Urothelium cell line (cell line): ENCODE measurements around the gene CCDC38.

Experiments used
- DNase-seq: peaks from one replicate; pipeline ENCODE4 v3.0.0; 2011; ENCODE audit warnings: low spot score, mixed read lengths
- FAIRE-seq: peaks from 2 replicates; lab custom pipeline; 2011; peaks lifted over from hg19 to GRCh38; lab: Jason Lieb, UNC

The CCDC38 gene

GRCh38 chr12:95837240-95838038, 105.0 kb downstream of the CCDC38 start:
- DNase-seq (no peak), FAIRE-seq (no peak)

- DNase-seq (no peak), FAIRE-seq (no peak)
Measured at GRCh38 chr12:95836630-95837239, 105.7 kb downstream of the CCDC38 start.

GRCh38 chr12:95836185-95836609, 106.2 kb downstream of the CCDC38 start:
- DNase-seq (peak; percentile 5), FAIRE-seq (no peak)

GRCh38 chr12:95834572-95834971, 107.8 kb downstream of the CCDC38 start:
- FAIRE-seq: no peak

GRCh38 chr12:95830335-95831089, 111.9 kb downstream of the CCDC38 start:
- DNase-seq (no peak), FAIRE-seq (no peak)

More at GRCh38 chr12:95834572-95834971, 107.8 kb downstream of the CCDC38 start:
- no peak for DNase-seq

GRCh38 chr12:95829395-95829794, 113.0 kb downstream of the CCDC38 start:
- no peak for DNase-seq
- FAIRE-seq: no peak

- FAIRE-seq: no peak
- peak; percentile 56 for DNase-seq
Measured at GRCh38 chr12:95820096-95820703, 122.2 kb downstream of the CCDC38 start.
